ENCODE data around the gene WWOX. TPM values are rescaled to one million over a fixed set of nuclear protein-coding genes. Genes with fewer than 3 reads are reported as not detected.

Gene WWOX
- total RNA-seq, 2 experiments from 2014 or later: 19.1 to 23.7 TPM

DNA sequence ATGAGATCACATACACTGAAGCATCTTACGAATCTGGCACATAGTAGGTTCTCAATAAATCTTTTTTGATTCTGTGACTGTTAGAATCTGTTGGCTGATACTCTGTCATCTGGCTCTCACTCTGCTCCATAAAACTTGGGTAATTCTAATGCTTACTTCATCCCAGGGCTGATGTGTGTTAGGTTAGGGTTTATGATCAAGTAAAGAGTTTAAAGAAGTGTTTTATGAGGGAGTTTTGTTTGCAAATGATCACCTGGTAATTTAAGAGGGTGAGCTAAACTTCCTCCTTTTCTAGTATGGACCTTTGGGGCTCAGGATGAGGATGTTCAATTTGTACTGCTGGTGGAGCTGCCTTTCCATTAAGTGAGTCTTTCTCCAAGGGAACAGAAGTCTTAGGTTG is 364.1 kb downstream of the WWOX start:
- DNase-seq (no peak), ATAC-seq (no peak)

DNA sequence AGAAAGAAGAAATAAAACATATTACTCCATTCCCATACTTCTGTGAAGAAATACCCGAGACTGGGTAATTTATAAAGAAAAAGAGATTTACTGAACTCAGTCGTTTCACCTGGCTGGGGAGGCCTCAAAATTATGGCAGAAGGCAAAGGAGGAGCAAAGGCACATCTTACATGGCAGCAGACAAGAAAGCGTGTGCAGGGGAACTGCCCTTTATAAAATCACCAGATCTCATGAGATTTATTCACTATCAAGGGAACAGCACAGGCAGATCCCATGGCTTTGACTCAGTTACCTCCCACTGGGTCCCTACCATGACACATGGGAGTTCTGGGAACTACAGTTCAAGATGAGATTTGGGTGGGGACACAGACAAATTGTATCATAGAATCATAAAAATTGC is 365.4 kb downstream of the WWOX start:
- POLR2A ChIA-PET: no interaction called here

More for the DNA sequence above, 364.1 kb downstream of the WWOX start:
- H3K27ac Mint-ChIP-seq: no peak overlapping the region
- no peaks in the 10 kb centered on the region for H3K4me1 Mint-ChIP-seq (ENCODE audit: low read depth)
- peaks cover 2% of the 10 kb centered on the region for H3K36me3 Mint-ChIP-seq (ENCODE audit: low read depth)
- TF ChIP-seq CTCF (IDR thresholded peaks at IDR 0.05): no peak
- H3K9me3 Mint-ChIP-seq: peaks cover 6% of the 10 kb centered on the region
- ChIA-PET CTCF (no interaction called here), POLR2A (no interaction called here)
- H3K27me3 Mint-ChIP-seq: no peaks in the 10 kb centered on the region
- no peak overlapping the region for H3K4me3 Mint-ChIP-seq
- intact Hi-C loops (cut with micrococcal nuclease): no loop called here

DNA sequence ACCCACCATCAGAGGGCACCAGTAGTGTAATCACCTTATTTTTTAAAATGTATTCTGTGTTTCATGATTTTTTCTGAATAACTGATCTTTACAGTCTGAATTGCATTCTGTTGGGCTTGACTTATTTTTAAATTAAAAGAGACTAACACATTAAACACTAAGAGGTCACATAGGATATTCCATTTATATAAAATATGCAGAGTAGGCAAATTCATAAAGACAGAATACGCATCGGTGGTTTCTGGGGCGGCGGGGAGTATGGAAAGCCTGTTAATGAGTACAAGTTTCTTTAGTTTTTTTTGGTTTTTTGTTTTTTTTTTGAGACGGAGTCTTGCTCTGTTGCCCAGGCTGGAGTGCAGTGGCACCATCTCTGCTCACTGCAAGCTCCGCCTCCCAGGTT is 366.3 kb downstream of the WWOX start:
- CTCF ChIA-PET: no interaction called here
- no peaks in the 10 kb centered on the region for H3K4me1 Mint-ChIP-seq (ENCODE audit: low read depth)
- H3K9me3 Mint-ChIP-seq: peaks cover 6% of the 10 kb centered on the region
- no peaks in the 10 kb centered on the region for H3K27me3 Mint-ChIP-seq
- intact Hi-C loops (cut with micrococcal nuclease): no loop called here
- TF ChIP-seq CTCF (IDR thresholded peaks at IDR 0.05): no peak
- no peak overlapping the region for H3K4me3 Mint-ChIP-seq
- ATAC-seq (no peak), DNase-seq (no peak)
- H3K27ac Mint-ChIP-seq: no peak overlapping the region
- H3K36me3 Mint-ChIP-seq (ENCODE audit: low read depth): peaks cover 2% of the 10 kb centered on the region
- POLR2A ChIA-PET: no interaction called here

More for the DNA sequence above, 365.4 kb downstream of the WWOX start:
- DNase-seq (no peak), ATAC-seq (no peak)
- Mint-ChIP-seq H3K9me3 (peaks cover 6% of the 10 kb centered on the region), H3K27me3 (no peaks in the 10 kb centered on the region), H3K36me3 (ENCODE audit: low read depth) (peaks cover 2% of the 10 kb centered on the region), H3K27ac (no peak overlapping the region), H3K4me1 (ENCODE audit: low read depth) (no peaks in the 10 kb centered on the region), H3K4me3 (no peak overlapping the region)
- intact Hi-C loops (cut with micrococcal nuclease): no loop called here
- CTCF ChIA-PET: no interaction called here
- TF ChIP-seq CTCF (IDR thresholded peaks at IDR 0.05): no peak

DNA sequence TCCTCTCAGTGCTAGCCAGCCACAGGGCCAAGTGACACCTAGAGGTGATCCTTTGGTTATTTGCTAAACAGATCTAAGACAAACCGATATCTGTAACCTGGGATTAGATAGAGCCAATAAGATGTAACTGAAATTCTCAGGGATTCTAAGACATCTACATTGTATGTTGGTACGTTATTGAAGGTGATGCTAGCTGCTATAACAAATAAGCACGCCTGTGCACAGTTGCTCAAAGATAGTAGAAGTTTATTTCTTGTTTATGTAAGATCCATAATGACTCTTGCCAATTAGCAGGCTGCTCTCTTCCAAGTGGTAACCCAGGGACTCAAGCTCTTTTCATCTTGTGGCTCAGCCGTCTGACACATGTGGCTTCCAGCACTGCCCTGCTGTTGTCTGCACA is 370.3 kb downstream of the WWOX start:
- no peak for TF ChIP-seq CTCF (IDR thresholded peaks at IDR 0.05)
- no peaks in the 10 kb centered on the region for H3K4me1 Mint-ChIP-seq (ENCODE audit: low read depth)
- ChIA-PET POLR2A (no interaction called here), CTCF (no interaction called here)
- H3K36me3 Mint-ChIP-seq (ENCODE audit: low read depth): peaks cover 1% of the 10 kb centered on the region
- ATAC-seq (no peak), DNase-seq (no peak)
- H3K4me3 Mint-ChIP-seq: no peak overlapping the region
- intact Hi-C loops (cut with micrococcal nuclease): no loop called here
- no peak overlapping the region for H3K27ac Mint-ChIP-seq
- H3K9me3 Mint-ChIP-seq: peaks cover 5% of the 10 kb centered on the region
- no peaks in the 10 kb centered on the region for H3K27me3 Mint-ChIP-seq

DNA sequence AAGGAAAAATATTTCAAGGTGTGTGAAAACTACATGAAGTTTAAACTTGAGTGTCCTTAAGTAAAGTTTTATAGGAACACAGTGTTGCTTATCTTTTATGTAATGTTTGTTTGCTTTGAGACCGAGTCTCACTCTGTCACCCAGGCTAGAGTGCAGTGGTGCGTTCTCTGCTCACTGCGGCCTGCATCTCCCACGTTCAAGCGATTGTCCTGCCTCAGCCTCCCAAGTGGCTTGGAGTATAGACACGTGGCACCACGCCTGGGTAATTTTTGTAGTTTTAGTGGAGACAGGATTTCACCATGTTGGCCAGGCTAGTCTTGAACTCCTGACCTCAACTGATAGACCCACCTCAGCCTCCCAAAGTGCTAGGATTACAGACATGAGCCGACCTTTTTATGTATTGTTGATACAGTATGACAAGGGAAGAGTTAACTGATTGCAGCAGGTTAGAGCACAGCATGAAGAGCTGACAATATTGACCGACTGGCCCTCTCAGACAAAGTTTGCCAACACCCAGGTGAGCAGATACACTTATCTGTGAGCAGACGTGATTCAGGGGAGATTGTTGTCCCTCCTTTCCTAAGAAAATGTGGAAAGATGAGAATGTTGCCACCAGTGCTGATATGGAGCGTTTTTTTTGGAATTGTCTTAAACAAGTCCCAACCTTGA is 373.7 kb downstream of the WWOX start:
- no peak for TF ChIP-seq CTCF (IDR thresholded peaks at IDR 0.05)
- H3K9me3 Mint-ChIP-seq: no peaks in the 10 kb centered on the region
- no peak overlapping the region for H3K4me3 Mint-ChIP-seq
- ChIA-PET POLR2A (no interaction called here), CTCF (interaction anchor here (1.0 kb wide), 1 partner anchor 12 kb away, joined by 3 read pairs; no protein-coding TSS in a partner anchor)
- intact Hi-C loops (cut with micrococcal nuclease): no loop called here
- ATAC-seq (no peak), DNase-seq (no peak)
- no peaks in the 10 kb centered on the region for H3K4me1 Mint-ChIP-seq (ENCODE audit: low read depth)
- no peaks in the 10 kb centered on the region for H3K27me3 Mint-ChIP-seq
- no peaks in the 10 kb centered on the region for H3K36me3 Mint-ChIP-seq (ENCODE audit: low read depth)
- no peak overlapping the region for H3K27ac Mint-ChIP-seq

All from activated CD8-positive, alpha-beta T cell treated with anti-CD3 and anti-CD28 coated beads for 36 hours (primary cell).